HEK293 (cell line): ENCODE data around the gene MRPL39.

Experiments used
- CTCF ChIA-PET: fragments of 350-600 bp; formaldehyde crosslinking; extraction: SDS; loops from one replicate; lab custom pipeline; 2021; ENCODE audit warnings: antibody characterized with exemption; lab: Yijun Ruan, JAX
- POLR2A ChIA-PET: fragments of 300-600 bp; formaldehyde crosslinking; extraction: SDS; loops from one replicate; lab custom pipeline; 2020; ENCODE audit warnings: antibody characterized with exemption, inconsistent platforms; lab: Yijun Ruan, JAX
- H3K27ac ChIP-seq: fragments of 200-500 bp; sonication (Bioruptor generic); 2 replicates; pipeline ENCODE4 v1.5.1; 2014; ENCODE audit warnings: low read depth, low read length, control low read depth, inconsistent platforms; ENCODE audit errors: extremely low read depth
- H3K36me3 ChIP-seq, 2 experiments: fragments of 200-500 bp in 1 of 2; sonication (Bioruptor generic) in 1 of 2; 1 replicate in 1 of 2; 2 replicates in 1 of 2; pipeline ENCODE4 v1.5.1; 2014 to 2017; ENCODE audit warnings: inconsistent platforms in 2 of 2, low read length in 2 of 2; ENCODE audit not compliant: control insufficient read depth in 2 of 2, insufficient read depth in 1 of 2
- H3K4me1 ChIP-seq: fragments of 200-500 bp; sonication (Bioruptor generic); 2 replicates; pipeline ENCODE4 v1.5.1; 2014; ENCODE audit warnings: mild to moderate bottlenecking, low read length, inconsistent platforms; ENCODE audit not compliant: control insufficient read depth, insufficient read depth
- H3K4me3 ChIP-seq: 2 replicates; pipeline ENCODE4 v1.5.1; 2011; ENCODE audit warnings: low read depth, mild to moderate bottlenecking, control low read depth, low read length, moderate library complexity
- H3K9me3 ChIP-seq: fragments of 200-500 bp; sonication (Bioruptor generic); 2 replicates; pipeline ENCODE4 v1.5.1; 2014; ENCODE audit warnings: low read depth, low read length, inconsistent platforms; ENCODE audit not compliant: control insufficient read depth, insufficient read depth
- SP2 ChIP-seq: fragments of 450-650 bp; formaldehyde crosslinking; IDR thresholded peaks from 2 replicates; pipeline ENCODE4 v1.5.1; 2016; ENCODE audit warnings: missing biosample characterization, missing genetic modification characterization
- SP3 ChIP-seq: fragments of 450-650 bp; formaldehyde crosslinking; IDR thresholded peaks from 2 replicates; pipeline ENCODE4 v1.5.1; 2016; ENCODE audit warnings: missing biosample characterization, missing genetic modification characterization
- ZBTB21 ChIP-seq: fragments of 450-650 bp; formaldehyde crosslinking; IDR thresholded peaks from 2 replicates; pipeline ENCODE4 v1.5.1; 2017; ENCODE audit warnings: missing biosample characterization, missing genetic modification characterization
- ZBTB7A ChIP-seq: fragments of 450-650 bp; formaldehyde crosslinking; IDR thresholded peaks from 2 replicates; pipeline ENCODE4 v1.5.1; 2016; ENCODE audit warnings: low read depth, missing biosample characterization, missing genetic modification characterization
- ZFHX2 ChIP-seq: fragments of 450-650 bp; formaldehyde crosslinking; conservative IDR thresholded peaks from 2 replicates; pipeline ENCODE4 v1.5.1; 2016; ENCODE audit warnings: missing biosample characterization, missing genetic modification characterization
- ZFP37 ChIP-seq: fragments of 450-650 bp; formaldehyde crosslinking; IDR thresholded peaks from 2 replicates; pipeline ENCODE4 v1.5.1; 2016; ENCODE audit warnings: missing biosample characterization, missing genetic modification characterization
- ZFP69B ChIP-seq: fragments of 450-650 bp; formaldehyde crosslinking; IDR thresholded peaks from 2 replicates; pipeline ENCODE4 v1.5.1; 2016; ENCODE audit warnings: missing biosample characterization, missing genetic modification characterization
- ZNF138 ChIP-seq: fragments of 450-650 bp; formaldehyde crosslinking; IDR thresholded peaks from 2 replicates; pipeline ENCODE4 v1.5.1; 2016; ENCODE audit warnings: missing biosample characterization, missing genetic modification characterization, borderline replicate concordance
- ZNF157 ChIP-seq: fragments of 450-650 bp; formaldehyde crosslinking; IDR thresholded peaks from 2 replicates; pipeline ENCODE4 v1.5.1; 2016; ENCODE audit warnings: missing biosample characterization, missing genetic modification characterization
- ZNF202 ChIP-seq: fragments of 450-650 bp; formaldehyde crosslinking; IDR thresholded peaks from 2 replicates; pipeline ENCODE4 v1.5.1; 2016; ENCODE audit warnings: missing biosample characterization, missing genetic modification characterization, borderline replicate concordance
- ZNF24 ChIP-seq: fragments of 450-650 bp; formaldehyde crosslinking; IDR thresholded peaks from 2 replicates; pipeline ENCODE4 v1.5.1; 2016; ENCODE audit warnings: missing biosample characterization, missing genetic modification characterization
- ZNF404 ChIP-seq: fragments of 450-650 bp; formaldehyde crosslinking; IDR thresholded peaks from 2 replicates; pipeline ENCODE4 v1.5.1; 2017; ENCODE audit warnings: missing biosample characterization, missing genetic modification characterization
- ZNF426 ChIP-seq: fragments of 450-650 bp; formaldehyde crosslinking; IDR thresholded peaks from 2 replicates; pipeline ENCODE4 v1.5.1; 2017; ENCODE audit warnings: missing biosample characterization, missing genetic modification characterization, mild to moderate bottlenecking, inconsistent platforms, moderate library complexity
- ZNF529 ChIP-seq: fragments of 450-650 bp; formaldehyde crosslinking; IDR thresholded peaks from 2 replicates; pipeline ENCODE4 v1.5.1; 2017; ENCODE audit warnings: missing genetic modification characterization, missing biosample characterization; ENCODE audit not compliant: insufficient replicate concordance
- ZNF571 ChIP-seq: fragments of 450-650 bp; formaldehyde crosslinking; IDR thresholded peaks from 2 replicates; pipeline ENCODE4 v1.5.0; 2017; ENCODE audit warnings: missing biosample characterization, missing genetic modification characterization
- ZNF623 ChIP-seq: fragments of 450-650 bp; formaldehyde crosslinking; IDR thresholded peaks from 2 replicates; pipeline ENCODE4 v1.5.1; 2016; ENCODE audit warnings: missing biosample characterization, missing genetic modification characterization
- ZNF76 ChIP-seq: fragments of 450-650 bp; formaldehyde crosslinking; IDR thresholded peaks from 2 replicates; pipeline ENCODE4; 2016; ENCODE audit warnings: low read depth, missing biosample characterization, missing genetic modification characterization, borderline replicate concordance
- ZNF843 ChIP-seq: fragments of 450-650 bp; formaldehyde crosslinking; IDR thresholded peaks from 2 replicates; pipeline ENCODE4 v1.5.1; 2016; ENCODE audit warnings: missing biosample characterization, missing genetic modification characterization
- ZSCAN4 ChIP-seq: fragments of 450-650 bp; formaldehyde crosslinking; IDR thresholded peaks from 2 replicates; pipeline ENCODE4 v1.5.1; 2017; ENCODE audit warnings: missing biosample characterization, missing genetic modification characterization
- TF ChIP-seq, protein P1 (sequence below): fragments of 450-650 bp; formaldehyde crosslinking; IDR thresholded peaks from 2 replicates; pipeline ENCODE4 v1.5.1; 2016; ENCODE audit warnings: missing biosample characterization, missing genetic modification characterization, borderline replicate concordance
- TF ChIP-seq, protein P2 (sequence below): fragments of 450-650 bp; formaldehyde crosslinking; IDR thresholded peaks from 2 replicates; pipeline ENCODE4 v1.5.1; 2016; ENCODE audit warnings: missing biosample characterization, missing genetic modification characterization, low read depth
- TF ChIP-seq, protein P3 (sequence below): fragments of 450-650 bp; formaldehyde crosslinking; conservative IDR thresholded peaks from 2 replicates; pipeline ENCODE4 v1.5.1; 2016; ENCODE audit warnings: low read depth, missing biosample characterization, missing genetic modification characterization

MRPL39 gene

GRCh38 chr21:25638660-25639550 lies 31.6 kb upstream of the MRPL39 start, which contains the start of gene JAM2 (continued):
- no peak for TF ChIP-seq ZNF426 (tag by site-specific recombination)
- no peak for TF ChIP-seq ZNF571 (tag by site-specific recombination)
- TF ChIP-seq, protein P1, sequence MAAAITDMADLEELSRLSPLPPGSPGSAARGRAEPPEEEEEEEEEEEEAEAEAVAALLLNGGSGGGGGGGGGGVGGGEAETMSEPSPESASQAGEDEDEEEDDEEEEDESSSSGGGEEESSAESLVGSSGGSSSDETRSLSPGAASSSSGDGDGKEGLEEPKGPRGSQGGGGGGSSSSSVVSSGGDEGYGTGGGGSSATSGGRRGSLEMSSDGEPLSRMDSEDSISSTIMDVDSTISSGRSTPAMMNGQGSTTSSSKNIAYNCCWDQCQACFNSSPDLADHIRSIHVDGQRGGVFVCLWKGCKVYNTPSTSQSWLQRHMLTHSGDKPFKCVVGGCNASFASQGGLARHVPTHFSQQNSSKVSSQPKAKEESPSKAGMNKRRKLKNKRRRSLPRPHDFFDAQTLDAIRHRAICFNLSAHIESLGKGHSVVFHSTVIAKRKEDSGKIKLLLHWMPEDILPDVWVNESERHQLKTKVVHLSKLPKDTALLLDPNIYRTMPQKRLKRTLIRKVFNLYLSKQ = no peak
- no peak for TF ChIP-seq ZSCAN4 (tag by site-specific recombination)
- TF ChIP-seq ZNF202 (tag by site-specific recombination) = no peak
- no peak for TF ChIP-seq ZNF24 (tag by site-specific recombination)
- peak; percentile 83 for TF ChIP-seq ZFHX2 (tag by site-specific recombination)
- TF ChIP-seq, protein P2, sequence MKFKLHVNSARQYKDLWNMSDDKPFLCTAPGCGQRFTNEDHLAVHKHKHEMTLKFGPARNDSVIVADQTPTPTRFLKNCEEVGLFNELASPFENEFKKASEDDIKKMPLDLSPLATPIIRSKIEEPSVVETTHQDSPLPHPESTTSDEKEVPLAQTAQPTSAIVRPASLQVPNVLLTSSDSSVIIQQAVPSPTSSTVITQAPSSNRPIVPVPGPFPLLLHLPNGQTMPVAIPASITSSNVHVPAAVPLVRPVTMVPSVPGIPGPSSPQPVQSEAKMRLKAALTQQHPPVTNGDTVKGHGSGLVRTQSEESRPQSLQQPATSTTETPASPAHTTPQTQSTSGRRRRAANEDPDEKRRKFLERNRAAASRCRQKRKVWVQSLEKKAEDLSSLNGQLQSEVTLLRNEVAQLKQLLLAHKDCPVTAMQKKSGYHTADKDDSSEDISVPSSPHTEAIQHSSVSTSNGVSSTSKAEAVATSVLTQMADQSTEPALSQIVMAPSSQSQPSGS (tag by site-specific recombination) = no peak
- TF ChIP-seq ZNF157 (tag by site-specific recombination) = no peak
- peak; percentile 44; the same call in 1 of the 2 replicates for TF ChIP-seq SP2 (tag by site-specific recombination)
- no peak for TF ChIP-seq ZNF843
- TF ChIP-seq ZNF138 (tag by site-specific recombination) = no peak
- no peak for TF ChIP-seq ZNF623 (tag by site-specific recombination)
- TF ChIP-seq, all 188 proteins: peak for 5

- Histone ChIP-seq H3K27ac (no peak overlapping the region), H3K9me3 (no peaks in the 10 kb centered on the region), H3K4me1 (no peaks in the 10 kb centered on the region), H3K36me3 (no peaks in the 10 kb centered on the region), H3K4me3 (no peak overlapping the region)
- ChIA-PET CTCF (interaction anchor here (0.6 to 2.0 kb wide), 3 partner anchors 30 to 110 kb away, joined by 3 to 22 read pairs (median 4); partner anchors contain the start of gene MRPL39), POLR2A (no interaction called here)
- TF ChIP-seq SP3 (tag by site-specific recombination) = no peak
- TF ChIP-seq ZNF76 = no peak
- no peak for TF ChIP-seq ZBTB21
- no peak for TF ChIP-seq ZFP69B (tag by site-specific recombination)
Measured at GRCh38 chr21:25637851-25638659, 30.8 kb upstream of the MRPL39 start.

GRCh38 chr21:25636727-25637126 lies 29.4 kb upstream of the MRPL39 start:
- POLR2A ChIA-PET = no interaction called here
- CTCF ChIA-PET = interaction anchor here (0.7 to 1.7 kb wide), 3 partner anchors 28 to 518 kb away, joined by 3 to 7 read pairs (median 4); no protein-coding TSS in a partner anchor
- TF ChIP-seq ZNF404 (tag by site-specific recombination) = no peak
- no peak for TF ChIP-seq ZNF529 (tag by site-specific recombination)
- no peak for TF ChIP-seq ZSCAN4 (tag by site-specific recombination)
- no peak for TF ChIP-seq ZNF157 (tag by site-specific recombination)
- TF ChIP-seq ZFP37 (tag by site-specific recombination) = no peak
- TF ChIP-seq, protein P3, sequence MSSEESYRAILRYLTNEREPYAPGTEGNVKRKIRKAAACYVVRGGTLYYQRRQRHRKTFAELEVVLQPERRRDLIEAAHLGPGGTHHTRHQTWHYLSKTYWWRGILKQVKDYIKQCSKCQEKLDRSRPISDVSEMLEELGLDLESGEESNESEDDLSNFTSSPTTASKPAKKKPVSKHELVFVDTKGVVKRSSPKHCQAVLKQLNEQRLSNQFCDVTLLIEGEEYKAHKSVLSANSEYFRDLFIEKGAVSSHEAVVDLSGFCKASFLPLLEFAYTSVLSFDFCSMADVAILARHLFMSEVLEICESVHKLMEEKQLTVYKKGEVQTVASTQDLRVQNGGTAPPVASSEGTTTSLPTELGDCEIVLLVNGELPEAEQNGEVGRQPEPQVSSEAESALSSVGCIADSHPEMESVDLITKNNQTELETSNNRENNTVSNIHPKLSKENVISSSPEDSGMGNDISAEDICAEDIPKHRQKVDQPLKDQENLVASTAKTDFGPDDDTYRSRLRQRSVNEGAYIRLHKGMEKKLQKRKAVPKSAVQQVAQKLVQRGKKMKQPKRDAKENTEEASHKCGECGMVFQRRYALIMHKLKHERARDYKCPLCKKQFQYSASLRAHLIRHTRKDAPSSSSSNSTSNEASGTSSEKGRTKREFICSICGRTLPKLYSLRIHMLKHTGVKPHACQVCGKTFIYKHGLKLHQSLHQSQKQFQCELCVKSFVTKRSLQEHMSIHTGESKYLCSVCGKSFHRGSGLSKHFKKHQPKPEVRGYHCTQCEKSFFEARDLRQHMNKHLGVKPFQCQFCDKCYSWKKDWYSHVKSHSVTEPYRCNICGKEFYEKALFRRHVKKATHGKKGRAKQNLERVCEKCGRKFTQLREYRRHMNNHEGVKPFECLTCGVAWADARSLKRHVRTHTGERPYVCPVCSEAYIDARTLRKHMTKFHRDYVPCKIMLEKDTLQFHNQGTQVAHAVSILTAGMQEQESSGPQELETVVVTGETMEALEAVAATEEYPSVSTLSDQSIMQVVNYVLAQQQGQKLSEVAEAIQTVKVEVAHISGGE = no peak
- no peak for TF ChIP-seq ZNF138 (tag by site-specific recombination)
- TF ChIP-seq ZBTB7A (tag by site-specific recombination) = no peak

More at GRCh38 chr21:25636727-25637126, 29.4 kb upstream of the MRPL39 start:
- Histone ChIP-seq H3K36me3 (no peaks in the 10 kb centered on the region), H3K4me1 (no peaks in the 10 kb centered on the region), H3K9me3 (no peaks in the 10 kb centered on the region), H3K27ac (no peak overlapping the region), H3K4me3 (no peak overlapping the region)
